ENCODE results near the gene NIT1.

NIT1 gene

GRCh38 chr1:161158316-161159010 is 40.6 kb downstream of the NIT1 start:
- DNase-seq, result peak; percentile 61

- DNase-seq, result peak; percentile 96
These were observed 41.4 kb downstream of the NIT1 start, which contains the start of gene USP21 for GRCh38 chr1:161159087-161159912. TSS of gene USP21 (plus strand) at chr1:161159500. CDS start at chr1:161160641, 1,141 bp downstream.

- no peak for DNase-seq
These were observed 42.0 kb downstream of the NIT1 start for GRCh38 chr1:161159913-161160243.

- no peak for DNase-seq
These were observed 42.8 kb downstream of the NIT1 start for GRCh38 chr1:161160671-161161145.

- DNase-seq, result no peak
These were observed 43.7 kb downstream of the NIT1 start for GRCh38 chr1:161161652-161162051.

GRCh38 chr1:161162052-161162451 is 44.1 kb downstream of the NIT1 start:
- DNase-seq, result no peak

GRCh38 chr1:161162806-161163205 is 44.9 kb downstream of the NIT1 start:
- no peak for DNase-seq

- no peak for DNase-seq
These were observed 45.9 kb downstream of the NIT1 start for GRCh38 chr1:161163793-161164192.

- no peak for DNase-seq
These were observed 47.2 kb downstream of the NIT1 start for GRCh38 chr1:161164901-161165610.

- peak; percentile 100 for DNase-seq
These were observed 48.1 kb downstream of the NIT1 start, which contains the start of gene PPOX for GRCh38 chr1:161165742-161166668. TSS of gene PPOX (plus strand) at chr1:161166426. CDS start at chr1:161166848, 422 bp downstream.

- DNase-seq, result peak; percentile 84
These were observed 49.0 kb downstream of the NIT1 start for GRCh38 chr1:161166669-161167548.

GRCh38 chr1:161168906-161169305 is 51.0 kb downstream of the NIT1 start:
- DNase-seq, result no peak

All from OCI-M1 (cell line).